MM.1S (cell line): Measurements from ENCODE around the gene COL11A2.

ENCODE experiments used
- DNase-seq: peaks from one replicate; pipeline ENCODE4 v3.0.0-alpha.2; 2015
- H2AFZ ChIP-seq: fragments of 300-600 bp; sonication (generic); 2 replicates; pipeline ENCODE4 v1.6.0; 2016; ENCODE audit warnings: antibody characterized with exemption, low read length
- H3F3A ChIP-seq: fragments of 300-600 bp; sonication (generic); 2 replicates; pipeline ENCODE4 v1.6.1; 2016; ENCODE audit warnings: mild to moderate bottlenecking, antibody characterized with exemption, low read length, moderate library complexity, mixed read lengths; ENCODE audit not compliant: insufficient read depth
- H3K27ac ChIP-seq: fragments of 300-600 bp; sonication (generic); 2 replicates; pipeline ENCODE4 v1.5.1; 2016; ENCODE audit warnings: mild to moderate bottlenecking, low read length
- H3K27me3 ChIP-seq: fragments of 300-600 bp; sonication (generic); replicated peaks from 2 replicates; pipeline ENCODE4 v1.6.0; 2016; ENCODE audit warnings: low read length; ENCODE audit not compliant: insufficient read depth
- H3K36me3 ChIP-seq: fragments of 300-600 bp; sonication (generic); replicated peaks from 2 replicates; pipeline ENCODE4 v1.6.1; 2016; ENCODE audit warnings: mild to moderate bottlenecking, low read length, mixed read lengths; ENCODE audit not compliant: insufficient read depth
- H3K4me1 ChIP-seq: fragments of 300-600 bp; sonication (generic); 2 replicates; pipeline ENCODE4 v1.6.1; 2016; ENCODE audit warnings: low read length, mixed read lengths
- H3K4me2 ChIP-seq: fragments of 300-600 bp; sonication (generic); 2 replicates; pipeline ENCODE4 v1.6.0; 2016; ENCODE audit warnings: low read depth, low read length
- H3K4me3 ChIP-seq: fragments of 300-600 bp; sonication (generic); 2 replicates; pipeline ENCODE4 v1.5.1; 2016; ENCODE audit warnings: low read length, mixed read lengths
- H3K79me2 ChIP-seq: fragments of 300-600 bp; sonication (generic); 2 replicates; pipeline ENCODE4 v1.6.1; 2016; ENCODE audit warnings: mixed run types, low read length, mixed read lengths
- H3K9ac ChIP-seq: fragments of 300-600 bp; sonication (generic); 2 replicates; pipeline ENCODE4 v1.6.1; 2016; ENCODE audit warnings: low read length, mixed read lengths
- H3K9me2 ChIP-seq: fragments of 300-600 bp; sonication (generic); replicated peaks from 2 replicates; pipeline ENCODE4 v1.6.1; 2016; ENCODE audit warnings: mild to moderate bottlenecking, low read length, mixed read lengths; ENCODE audit not compliant: insufficient read depth
- H3K9me3 ChIP-seq: fragments of 300-600 bp; sonication (generic); replicated peaks from 2 replicates; pipeline ENCODE4 v1.6.1; 2016; ENCODE audit warnings: mild to moderate bottlenecking, low read length, mixed read lengths; ENCODE audit not compliant: insufficient read depth
- H4K20me1 ChIP-seq: fragments of 300-600 bp; sonication (generic); 2 replicates; pipeline ENCODE4 v1.6.1; 2016; ENCODE audit warnings: mild to moderate bottlenecking, low read length, moderate library complexity, mixed read lengths; ENCODE audit not compliant: insufficient read depth
- EZH2 ChIP-seq: fragments of 300-600 bp; sonication (generic); optimal IDR thresholded peaks from 2 replicates; pipeline ENCODE3; 2017; ENCODE audit warnings: low read depth, mild to moderate bottlenecking, antibody characterized with exemption, low read length, mixed read lengths
- EZH2phosphoT487 ChIP-seq: fragments of 300-600 bp; sonication (generic); IDR thresholded peaks from 2 replicates; pipeline ENCODE4 v1.6.1; 2018; ENCODE audit warnings: antibody characterized with exemption, low read length
- TF ChIP-seq, protein P1 (sequence below): fragments of 300-600 bp; sonication (generic); IDR thresholded peaks from 2 replicates; pipeline ENCODE4 v1.5.1; 2016; ENCODE audit warnings: antibody characterized with exemption, low read length, mixed read lengths

COL11A2 gene

DNA sequence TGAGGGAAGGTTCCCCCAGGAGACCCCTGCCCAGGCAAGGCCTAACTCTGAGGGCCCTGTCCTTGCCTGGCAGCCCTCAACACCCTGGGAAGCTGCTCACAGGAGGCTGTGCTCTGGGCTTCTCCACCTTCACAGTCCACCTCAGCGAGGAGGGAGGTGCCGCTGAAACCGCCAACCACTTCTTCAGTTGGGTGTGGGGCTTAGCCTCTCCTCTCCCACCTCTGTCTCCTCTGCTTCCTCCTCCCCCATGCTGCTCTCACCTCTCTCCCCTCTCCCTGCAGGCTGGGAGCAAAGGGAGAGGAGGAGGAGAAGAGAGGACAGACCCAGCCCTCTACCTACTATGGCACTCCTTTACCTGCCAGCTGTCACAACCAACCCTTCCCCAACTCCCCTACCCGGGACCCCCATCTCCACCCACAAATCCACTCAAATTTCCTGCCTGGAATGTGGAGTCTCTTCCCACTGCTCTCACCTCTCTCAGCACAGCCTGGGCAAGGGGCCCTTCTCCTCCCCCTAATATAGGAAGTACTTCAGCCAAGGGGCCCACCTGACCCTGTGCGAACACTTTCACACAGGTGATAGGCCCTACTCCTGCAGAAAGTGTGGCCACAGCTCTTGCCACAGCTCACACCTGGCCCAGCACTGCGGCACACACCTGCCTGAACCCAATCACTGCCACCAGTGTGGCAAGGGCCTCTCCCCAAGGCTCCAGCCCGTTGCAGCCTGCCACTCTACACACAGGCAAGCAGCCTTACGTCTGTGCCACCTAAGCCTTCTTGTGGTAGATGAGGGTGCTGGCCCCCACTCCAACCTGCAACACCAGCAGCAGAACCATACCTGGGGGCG lies 23.2 kb upstream of the COL11A2 start:
- Histone ChIP-seq H3K9me2 (no peaks in the 10 kb centered on the region), H3K27me3 (no peaks in the 10 kb centered on the region), H3F3A (no peaks in the 10 kb centered on the region), H2AFZ (no peak overlapping the region), H3K9ac (no peak overlapping the region), H4K20me1 (no peaks in the 10 kb centered on the region), H3K27ac (no peak overlapping the region), H3K4me2 (no peak overlapping the region), H3K79me2 (no peaks in the 10 kb centered on the region), H3K9me3 (no peaks in the 10 kb centered on the region), H3K4me3 (no peak overlapping the region), H3K36me3 (no peaks in the 10 kb centered on the region), H3K4me1 (no peaks in the 10 kb centered on the region)
- DNase-seq = peak; percentile 17
- TF ChIP-seq EZH2phosphoT487 = no peak
- TF ChIP-seq EZH2 = no peak
- TF ChIP-seq, protein P1, sequence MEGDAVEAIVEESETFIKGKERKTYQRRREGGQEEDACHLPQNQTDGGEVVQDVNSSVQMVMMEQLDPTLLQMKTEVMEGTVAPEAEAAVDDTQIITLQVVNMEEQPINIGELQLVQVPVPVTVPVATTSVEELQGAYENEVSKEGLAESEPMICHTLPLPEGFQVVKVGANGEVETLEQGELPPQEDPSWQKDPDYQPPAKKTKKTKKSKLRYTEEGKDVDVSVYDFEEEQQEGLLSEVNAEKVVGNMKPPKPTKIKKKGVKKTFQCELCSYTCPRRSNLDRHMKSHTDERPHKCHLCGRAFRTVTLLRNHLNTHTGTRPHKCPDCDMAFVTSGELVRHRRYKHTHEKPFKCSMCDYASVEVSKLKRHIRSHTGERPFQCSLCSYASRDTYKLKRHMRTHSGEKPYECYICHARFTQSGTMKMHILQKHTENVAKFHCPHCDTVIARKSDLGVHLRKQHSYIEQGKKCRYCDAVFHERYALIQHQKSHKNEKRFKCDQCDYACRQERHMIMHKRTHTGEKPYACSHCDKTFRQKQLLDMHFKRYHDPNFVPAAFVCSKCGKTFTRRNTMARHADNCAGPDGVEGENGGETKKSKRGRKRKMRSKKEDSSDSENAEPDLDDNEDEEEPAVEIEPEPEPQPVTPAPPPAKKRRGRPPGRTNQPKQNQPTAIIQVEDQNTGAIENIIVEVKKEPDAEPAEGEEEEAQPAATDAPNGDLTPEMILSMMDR = no peak

DNA sequence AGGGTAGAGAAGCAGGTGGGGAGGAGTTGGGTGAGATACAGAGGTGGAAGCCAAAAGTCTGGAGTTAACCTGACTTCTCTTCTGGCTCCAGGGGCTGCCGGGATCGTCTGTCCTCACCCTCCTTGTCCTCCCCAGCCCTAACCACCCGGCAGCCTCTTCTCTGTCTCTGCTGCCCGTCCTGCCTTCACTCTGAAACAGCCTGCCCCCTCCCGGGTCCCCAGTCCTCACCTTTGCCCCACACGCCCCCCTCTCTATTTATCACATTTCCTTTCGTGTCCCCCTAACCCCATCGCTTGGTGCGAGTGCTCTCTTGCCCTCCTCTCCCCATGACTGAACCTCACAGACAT lies 21.7 kb upstream of the COL11A2 start:
- DNase-seq = no peak
- no peak overlapping the region for H3K9ac ChIP-seq
- H2AFZ ChIP-seq = no peak overlapping the region
- H3F3A ChIP-seq = no peaks in the 10 kb centered on the region
- H3K4me3 ChIP-seq = no peak overlapping the region
- H3K36me3 ChIP-seq = no peaks in the 10 kb centered on the region
- no peaks in the 10 kb centered on the region for H3K79me2 ChIP-seq
- 0 out of 2 replicates have a peak, but pooled peaks cover 4% of the 10 kb centered on the region for H3K4me1 ChIP-seq
- no peak overlapping the region for H3K27ac ChIP-seq
- H3K4me2 ChIP-seq = no peak overlapping the region
- no peaks in the 10 kb centered on the region for H3K27me3 ChIP-seq
- no peaks in the 10 kb centered on the region for H3K9me3 ChIP-seq
- TF ChIP-seq, protein P1 = no peak
- TF ChIP-seq EZH2phosphoT487 (no peak), EZH2 (no peak)
- no peaks in the 10 kb centered on the region for H4K20me1 ChIP-seq
- no peaks in the 10 kb centered on the region for H3K9me2 ChIP-seq

DNA sequence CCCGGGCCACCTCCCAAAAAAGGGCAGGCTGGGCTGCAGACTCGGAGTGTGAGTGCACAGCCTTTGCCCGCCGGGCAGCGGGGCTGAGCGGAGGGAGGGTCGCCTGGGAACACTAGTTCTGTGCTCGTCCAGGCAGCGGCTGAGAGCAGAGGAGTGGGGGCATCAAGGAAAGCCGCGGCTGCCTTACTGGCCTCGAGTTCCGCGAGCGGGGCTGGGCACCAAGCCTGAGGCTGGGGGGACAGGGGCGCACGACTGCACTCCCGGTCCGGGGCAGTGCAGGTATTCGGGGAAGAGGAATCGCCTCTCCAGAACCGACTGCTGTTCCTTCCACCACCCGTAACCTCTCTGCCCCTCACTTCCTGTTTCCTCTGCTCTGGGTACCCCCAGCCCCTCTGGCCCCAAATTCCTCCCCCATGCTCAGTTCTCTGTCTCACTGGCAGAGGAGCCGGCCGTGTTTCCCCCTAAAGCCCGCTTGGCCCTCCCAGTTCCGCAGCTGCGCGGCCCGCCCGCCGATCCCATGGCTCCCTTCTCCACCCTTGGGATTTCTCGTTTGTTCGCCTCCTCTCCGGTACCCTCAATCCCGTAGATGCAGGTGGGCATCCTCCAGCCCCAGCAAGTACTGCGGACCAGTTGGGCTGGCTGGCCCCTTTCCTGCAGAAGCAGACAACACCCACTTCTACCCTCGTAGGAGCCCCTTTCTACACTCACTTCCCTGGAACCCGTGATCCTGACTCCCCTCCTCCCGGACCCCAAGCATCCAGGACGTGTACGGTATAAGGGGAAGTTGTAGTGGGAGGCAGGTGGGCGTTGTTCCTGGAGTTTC lies 21.1 kb upstream of the COL11A2 start:
- Histone ChIP-seq H3F3A (no peaks in the 10 kb centered on the region), H3K27ac (no peak overlapping the region), H2AFZ (no peak overlapping the region), H3K79me2 (no peaks in the 10 kb centered on the region), H3K4me1 (0 out of 2 replicates have a peak, but pooled peaks cover 5% of the 10 kb centered on the region), H3K4me3 (no peak overlapping the region), H3K27me3 (no peaks in the 10 kb centered on the region), H3K4me2 (no peak overlapping the region), H3K9me3 (no peaks in the 10 kb centered on the region), H3K9me2 (no peaks in the 10 kb centered on the region), H4K20me1 (no peaks in the 10 kb centered on the region), H3K9ac (no peak overlapping the region), H3K36me3 (no peaks in the 10 kb centered on the region)
- DNase-seq = no peak
- TF ChIP-seq, protein P1 = no peak
- TF ChIP-seq EZH2 (no peak), EZH2phosphoT487 (no peak)
